Measurements from ENCODE around the gene GXYLT1. TPM values are rescaled to one million over a fixed set of nuclear protein-coding genes. Genes with fewer than 3 reads are reported as not detected.

Gene GXYLT1
- total and polyA plus RNA-seq, 2 donors (not counting 3 experiments of a cell fraction or from before 2014, with no cell fraction given), result 6.8 to 23.0 TPM

- Histone ChIP-seq H3K9me1 (replicated peaks; ENCODE audit: control insufficient read depth, extremely low read depth, insufficient read depth, low read length) (no peaks in the 10 kb centered on the region), H3K9ac (replicated peaks; ENCODE audit: extremely low read depth, insufficient read depth, low read length) (no peak overlapping the region), H3K79me2 (ENCODE audit: control insufficient read depth, insufficient read depth, low read length) (peaks cover 30% of the 10 kb centered on the region), H3K27ac (ENCODE audit: insufficient read depth, low read depth, low read length) (no peak overlapping the region), H3K27me3 (ENCODE audit: control insufficient read depth in 2 of 2, insufficient read depth in 2 of 2, low read length in 2 of 2) (no peaks in the 10 kb centered on the region), H3K9me3 (replicated peaks; ENCODE audit: control insufficient read depth, insufficient read depth, low read length) (no peaks in the 10 kb centered on the region), H3K4me2 (ENCODE audit: insufficient read depth, low read length) (no peak overlapping the region), H4K20me1 (replicated peaks; ENCODE audit: control insufficient read depth, extremely low read depth, insufficient read depth, low read length) (no peaks in the 10 kb centered on the region), H2AFZ (ENCODE audit: low read depth, low read length) (no peak overlapping the region), H3K36me3 (ENCODE audit: control insufficient read depth in 2 of 2, extremely low read depth in 1 of 2, insufficient read depth in 2 of 2, low read length in 2 of 2) (no peaks in the 10 kb centered on the region), H3K4me3 (replicated peaks in 1 of 3; ENCODE audit: insufficient read depth in 1 of 3, low read depth in 1 of 3, low read length in 3 of 3) (no peak overlapping the region), H3K4me1 (ENCODE audit: control insufficient read depth, extremely low read depth, insufficient read depth, low read length) (peaks cover 10% of the 10 kb centered on the region)
- BruUV-seq (replicated peaks), result no TSS peak
- TF ChIP-seq CTCF (IDR thresholded peaks at IDR 0.05; ENCODE audit: extremely low read depth in 1 of 2, insufficient read depth in 1 of 2, low read depth in 1 of 2, low read length in 2 of 2) (no peak), POLR2AphosphoS5 (IDR thresholded peaks at IDR 0.05; ENCODE audit: insufficient read depth, low read depth, low read length) (no peak), POLR2A (IDR thresholded peaks at IDR 0.05; ENCODE audit: low read depth, low read length) (no peak), MAX (IDR thresholded peaks at IDR 0.05; ENCODE audit: insufficient read depth, insufficient read length) (no peak), GATA2 (IDR thresholded peaks at IDR 0.05; ENCODE audit: insufficient read depth, insufficient read length, low read depth, low read length) (no peak), MYC (IDR thresholded peaks at IDR 0.05; ENCODE audit: low read depth, low read length) (no peak), FOS (IDR thresholded peaks at IDR 0.05; ENCODE audit: borderline replicate concordance, insufficient read depth, low read length) (no peak), JUN (IDR thresholded peaks at IDR 0.05; ENCODE audit: borderline replicate concordance, insufficient read depth, insufficient read length, low read depth) (no peak), EZH2 (IDR thresholded peaks at IDR 0.05; ENCODE audit: borderline replicate concordance, low read depth, low read length, severe bottlenecking) (no peak)
- ChIA-PET POLR2A (no interaction called here), CTCF (interaction anchor here (0.7 to 2.4 kb wide), 6 partner anchors 15 to 861 kb away, joined by 3 to 7 read pairs (median 4); no protein-coding TSS in a partner anchor)
- DNase-seq (ENCODE audit: low read depth, low spot score) (no peak), FAIRE-seq (no peak)
- dilution Hi-C loops (cut with MboI; ENCODE audit: extremely low pct_ligation_motif_present, low sequenced_read_pairs), result no loop called here
- intact Hi-C loops (cut with micrococcal nuclease), result no loop called here
These were observed 19.3 kb downstream of the GXYLT1 start for GRCh38 chr12:42125388-42125767.
